IMR-90 (cell line): Measurements from ENCODE around the gene CHRNA1. TPM values are rescaled to one million over a fixed set of nuclear protein-coding genes. Genes with fewer than 3 reads are reported as not detected.

Experiments
- ATAC-seq: fragments of 200-7000 bp; cut with Tn5 transposase; 2 replicates; pipeline ENCODE4 v1.9.1; 2020; ENCODE audit warnings: low read depth, mild to moderate bottlenecking, moderate library complexity
- BruUV-seq: library from RNA; stranded (reverse); fragments of 400-500 nt; replicated peaks from 2 replicates; lab custom pipeline; 2021; lab: Mats Ljungman, UMichigan
- CTCF ChIA-PET: fragments of 300-600 bp; formaldehyde crosslinking; extraction: SDS; loops from one replicate; lab custom pipeline; 2021; ENCODE audit warnings: antibody characterized with exemption; lab: Yijun Ruan, JAX
- POLR2A ChIA-PET: fragments of 300-600 bp; sonication (Branson Sonifier 250); formaldehyde crosslinking; loops from one replicate; lab custom pipeline; 2022; ENCODE audit warnings: antibody characterized with exemption; ENCODE audit not compliant: unreplicated experiment; lab: Charles Lee
- DNase-seq: peaks from one replicate; pipeline ENCODE4 v3.0.0; 2013
- H2AFZ ChIP-seq: replicated peaks from 2 replicates; pipeline ENCODE3; 2013; ENCODE audit warnings: low read length, mild to moderate bottlenecking; ENCODE audit not compliant: poor library complexity
- H2AK5ac ChIP-seq: 2 replicates; pipeline ENCODE4 v1.6.1; 2013; ENCODE audit warnings: low read depth, low read length, inconsistent platforms
- H2AK9ac ChIP-seq: replicated peaks from 2 replicates; pipeline ENCODE3; 2013; ENCODE audit warnings: mild to moderate bottlenecking, low read depth, low read length, moderate library complexity; ENCODE audit not compliant: poor library complexity
- H2BK120ac ChIP-seq: 2 replicates; pipeline ENCODE4 v1.6.1; 2013; ENCODE audit warnings: low read depth, low read length, inconsistent platforms
- H2BK15ac ChIP-seq: 3 replicates; pipeline ENCODE4 v1.6.1; 2013; ENCODE audit warnings: low read depth, low read length, inconsistent platforms
- H2BK20ac ChIP-seq: 2 replicates; pipeline ENCODE4 v1.6.1; 2013; ENCODE audit warnings: low read depth, mild to moderate bottlenecking, inconsistent platforms, low read length, moderate library complexity
- H2BK5ac ChIP-seq: 2 replicates; pipeline ENCODE4 v1.6.1; 2013; ENCODE audit warnings: mild to moderate bottlenecking, low read depth, low read length, inconsistent platforms; ENCODE audit not compliant: poor library complexity, severe bottlenecking
- H3K14ac ChIP-seq: replicated peaks from 2 replicates; pipeline ENCODE4 v1.6.1; 2013; ENCODE audit warnings: low read depth, low read length, inconsistent platforms
- H3K18ac ChIP-seq: 2 replicates; pipeline ENCODE4 v1.6.1; 2013; ENCODE audit warnings: low read depth, low read length, control low read depth
- H3K23ac ChIP-seq: 2 replicates; pipeline ENCODE4 v1.6.1; 2013; ENCODE audit warnings: low read depth, low read length, inconsistent platforms
- H3K27ac ChIP-seq: 2 replicates; pipeline ENCODE4 v1.5.1; 2013; ENCODE audit warnings: mild to moderate bottlenecking, control low read depth, low read length; ENCODE audit not compliant: insufficient read depth
- H3K27me3 ChIP-seq: 2 replicates; pipeline ENCODE4 v1.6.1; 2013; ENCODE audit warnings: low read length; ENCODE audit not compliant: control insufficient read depth, insufficient read depth
- H3K36me3 ChIP-seq: 2 replicates; pipeline ENCODE4 v1.6.1; 2013; ENCODE audit warnings: low read length, mixed read lengths; ENCODE audit not compliant: control insufficient read depth, insufficient read depth
- H3K4ac ChIP-seq: 2 replicates; pipeline ENCODE4 v1.6.1; 2013; ENCODE audit warnings: low read depth, low read length, inconsistent platforms
- H3K4me1 ChIP-seq: 2 replicates; pipeline ENCODE4 v1.6.1; 2013; ENCODE audit warnings: low read length, mixed read lengths; ENCODE audit not compliant: control insufficient read depth, insufficient read depth
- H3K4me2 ChIP-seq: 2 replicates; pipeline ENCODE4 v1.6.1; 2013; ENCODE audit warnings: low read depth, mild to moderate bottlenecking, control low read depth, low read length, moderate library complexity
- H3K4me3 ChIP-seq: 2 replicates; pipeline ENCODE4 v1.5.1; 2013; ENCODE audit warnings: low read depth, mild to moderate bottlenecking, control low read depth, low read length, moderate library complexity; ENCODE audit not compliant: insufficient read depth
- H3K56ac ChIP-seq: 2 replicates; pipeline ENCODE4 v1.6.1; 2013; ENCODE audit warnings: low read length, inconsistent platforms; ENCODE audit not compliant: insufficient read depth; ENCODE audit errors: extremely low read depth
- H3K79me1 ChIP-seq, 2 experiments: 2 replicates each; pipeline ENCODE4 v1.6.1; 2013; ENCODE audit warnings: low read length in 2 of 2, inconsistent platforms in 1 of 2, low read depth in 1 of 2
- H3K9ac ChIP-seq: 2 replicates; pipeline ENCODE4 v1.6.1; 2013; ENCODE audit warnings: low read depth, low read length, control low read depth
- H3K9me1 ChIP-seq: 2 replicates; pipeline ENCODE4 v1.6.1; 2013; ENCODE audit warnings: low read length, inconsistent platforms; ENCODE audit not compliant: insufficient read depth
- H3K9me3 ChIP-seq: 2 replicates; pipeline ENCODE4 v1.6.1; 2013; ENCODE audit warnings: low read length; ENCODE audit not compliant: control insufficient read depth, insufficient read depth
- H4K20me1 ChIP-seq: 2 replicates; pipeline ENCODE4 v1.6.1; 2013; ENCODE audit warnings: low read length, inconsistent platforms; ENCODE audit not compliant: insufficient read depth
- H4K5ac ChIP-seq: 2 replicates; pipeline ENCODE4 v1.6.1; 2013; ENCODE audit warnings: mild to moderate bottlenecking, low read depth, low read length, control low read depth
- H4K8ac ChIP-seq, 2 experiments: 2 replicates each; pipeline ENCODE4 v1.6.1; 2013; ENCODE audit warnings: low read depth in 2 of 2, low read length in 2 of 2, control low read depth in 1 of 2, inconsistent platforms in 1 of 2
- H4K91ac ChIP-seq: 2 replicates; pipeline ENCODE4 v1.6.1; 2013; ENCODE audit warnings: low read depth, low read length, inconsistent platforms; ENCODE audit not compliant: insufficient read depth
- CHD1 ChIP-seq: IDR thresholded peaks from 2 replicates; pipeline ENCODE4 v1.6.1; 2012; ENCODE audit warnings: low read depth, low read length, improper control_type of control experiment
- FOS ChIP-seq: fragments of 150-350 bp; IDR thresholded peaks from 2 replicates; pipeline ENCODE4 v1.6.1; 2016; ENCODE audit warnings: low read depth, low read length
- MAFK ChIP-seq: IDR thresholded peaks from 2 replicates; pipeline ENCODE4 v1.6.1; 2012; ENCODE audit warnings: low read depth, low read length, improper control_type of control experiment
- MAZ ChIP-seq: IDR thresholded peaks from 2 replicates; pipeline ENCODE4 v1.6.1; 2012; ENCODE audit warnings: low read depth, mild to moderate bottlenecking, low read length, improper control_type of control experiment, moderate library complexity, borderline replicate concordance
- NFE2L2 ChIP-seq: fragments of 150-350 bp; IDR thresholded peaks from 2 replicates; pipeline ENCODE4 v1.6.1; 2016; ENCODE audit warnings: low read depth, mild to moderate bottlenecking, low read length
- POLR2A ChIP-seq: IDR thresholded peaks from 2 replicates; pipeline ENCODE4 v1.6.1; 2012; ENCODE audit warnings: mild to moderate bottlenecking, low read depth, low read length
- RAD21 ChIP-seq: IDR thresholded peaks from 2 replicates; pipeline ENCODE4 v1.6.1; 2012; ENCODE audit warnings: low read length, improper control_type of control experiment
- RFX5 ChIP-seq: IDR thresholded peaks from 2 replicates; pipeline ENCODE4 v1.8.0; 2012; ENCODE audit warnings: low read depth, mild to moderate bottlenecking, low read length, moderate library complexity
- SMC3 ChIP-seq: fragments of 150-350 bp; IDR thresholded peaks from 2 replicates; pipeline ENCODE4 v1.6.1; 2016; ENCODE audit warnings: low read depth, mild to moderate bottlenecking, antibody characterized with exemption, low read length, moderate library complexity
- USF2 ChIP-seq: fragments of 150-350 bp; IDR thresholded peaks from 2 replicates; pipeline ENCODE4 v1.6.1; 2017; ENCODE audit warnings: mild to moderate bottlenecking, antibody characterized with exemption, low read length, low read depth
- WGBS, 2 experiments: methylation state at CpG; one replicate each; pipeline versions ENCODE4 v1.1.5 to v1.1.7; 2013; ENCODE audit warnings: missing lambda C conversion rate in 2 of 2; ENCODE audit not compliant: insufficient read length in 1 of 2; ENCODE audit errors: extremely low coverage in 2 of 2; 5-methylcytosine and 5-hydroxymethylcytosine counted together
- dilution Hi-C: fragments of 300-500 bp; cut with HindIII; formaldehyde crosslinking; loops from one replicate; pipeline ENCODE4 v1.14.3; 2018; ENCODE audit warnings: low sequenced_read_pairs; ENCODE audit not compliant: unreplicated experiment
- in situ Hi-C: fragments of 300-500 bp; cut with MboI; formaldehyde crosslinking; loops from 3 replicates; pipeline ENCODE4 v1.14.3; 2019; ENCODE audit warnings: low sequenced_read_pairs, inconsistent platforms, mixed read lengths
- intact Hi-C: fragments of 100-400 bp; cut with micrococcal nuclease; formaldehyde crosslinking; loops from 2 replicates; pipeline ENCODE4 v1.10.0; 2022
- polyA plus RNA-seq, 3 experiments: library from polyadenylated mRNA; depleted of rRNA; stranded (reverse); fragments of >200 nt; gene quantifications; 2 replicates each; pipeline ENCODE4 v1.2.3, GENCODE V29; 2012; ENCODE audit warnings: low replicate concordance in 1 of 3
- total RNA-seq: library from RNA; depleted of rRNA; stranded (reverse); fragments of >200 nt; gene quantifications from 2 replicates; pipeline ENCODE4 v1.2.3, GENCODE V29; 2012
- TF ChIP-seq, protein P1 (sequence below): conservative IDR thresholded peaks from 2 replicates; pipeline ENCODE4 v1.5.1; 2012; ENCODE audit warnings: mild to moderate bottlenecking, low read depth, low read length, improper control_type of control experiment
- TF ChIP-seq, protein P2 (sequence below): fragments of 150-350 bp; IDR thresholded peaks from 2 replicates; pipeline ENCODE4 v1.6.1; 2016; ENCODE audit warnings: low read depth, mild to moderate bottlenecking, low read length, moderate library complexity, borderline replicate concordance

CHRNA1 gene
- total and polyA plus RNA-seq, 2 of the 4 experiments (the other 2 are of a cell fraction) = 0.75 to 0.90 TPM

DNA sequence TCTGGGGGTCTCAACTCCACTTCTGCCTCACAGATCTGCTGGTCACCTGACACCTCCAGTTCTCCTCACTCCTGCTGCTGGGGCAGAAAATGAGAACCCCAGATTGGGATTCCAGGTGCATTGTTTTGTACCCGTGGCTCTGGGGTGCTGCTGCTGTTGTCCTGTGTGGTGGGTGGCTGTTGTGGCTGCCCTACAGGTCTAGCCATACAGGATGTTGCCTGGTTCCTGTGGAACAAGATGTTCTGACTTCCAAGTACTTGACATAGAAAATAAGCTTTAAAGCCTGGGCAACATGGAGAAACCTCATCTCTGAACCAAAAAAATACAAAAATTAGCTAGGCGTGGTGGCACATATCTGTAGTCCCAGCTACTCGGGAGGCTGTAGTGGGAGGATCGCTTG lies 38.1 kb downstream of the CHRNA1 start:
- H4K20me1 ChIP-seq = no peaks in the 10 kb centered on the region
- peaks cover 36% of the 10 kb centered on the region for H3K27me3 ChIP-seq
- H2BK120ac ChIP-seq = no peak overlapping the region
- H3K56ac ChIP-seq = no peak overlapping the region
- H2AK9ac ChIP-seq = no peak overlapping the region
- H4K8ac ChIP-seq = no peak overlapping the region
- H3K27ac ChIP-seq = no peak overlapping the region
- ATAC-seq (no peak), DNase-seq (no peak)
- H2AK5ac ChIP-seq = no peak overlapping the region
- H2BK20ac ChIP-seq = no peak overlapping the region
- intact Hi-C loops = no loop called here
- no peak overlapping the region for H3K23ac ChIP-seq
- H3K4me2 ChIP-seq = no peak overlapping the region
- in situ Hi-C loops = loop anchor here (25.0 kb wide), 1 partner anchor 1361 kb away; the partner anchor contains the start of genes EVX2, HOXD12 and HOXD13
- TF ChIP-seq RAD21 = no peak
- TF ChIP-seq NFE2L2 = no peak
- no peak for TF ChIP-seq USF2
- TF ChIP-seq, protein P1, sequence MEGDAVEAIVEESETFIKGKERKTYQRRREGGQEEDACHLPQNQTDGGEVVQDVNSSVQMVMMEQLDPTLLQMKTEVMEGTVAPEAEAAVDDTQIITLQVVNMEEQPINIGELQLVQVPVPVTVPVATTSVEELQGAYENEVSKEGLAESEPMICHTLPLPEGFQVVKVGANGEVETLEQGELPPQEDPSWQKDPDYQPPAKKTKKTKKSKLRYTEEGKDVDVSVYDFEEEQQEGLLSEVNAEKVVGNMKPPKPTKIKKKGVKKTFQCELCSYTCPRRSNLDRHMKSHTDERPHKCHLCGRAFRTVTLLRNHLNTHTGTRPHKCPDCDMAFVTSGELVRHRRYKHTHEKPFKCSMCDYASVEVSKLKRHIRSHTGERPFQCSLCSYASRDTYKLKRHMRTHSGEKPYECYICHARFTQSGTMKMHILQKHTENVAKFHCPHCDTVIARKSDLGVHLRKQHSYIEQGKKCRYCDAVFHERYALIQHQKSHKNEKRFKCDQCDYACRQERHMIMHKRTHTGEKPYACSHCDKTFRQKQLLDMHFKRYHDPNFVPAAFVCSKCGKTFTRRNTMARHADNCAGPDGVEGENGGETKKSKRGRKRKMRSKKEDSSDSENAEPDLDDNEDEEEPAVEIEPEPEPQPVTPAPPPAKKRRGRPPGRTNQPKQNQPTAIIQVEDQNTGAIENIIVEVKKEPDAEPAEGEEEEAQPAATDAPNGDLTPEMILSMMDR = no peak
- no peak for TF ChIP-seq MAFK
- TF ChIP-seq CHD1 = no peak
- TF ChIP-seq SMC3 = no peak
- TF ChIP-seq MAZ = no peak
- TF ChIP-seq POLR2A = no peak
- no peak for TF ChIP-seq FOS
- TF ChIP-seq, protein P2, sequence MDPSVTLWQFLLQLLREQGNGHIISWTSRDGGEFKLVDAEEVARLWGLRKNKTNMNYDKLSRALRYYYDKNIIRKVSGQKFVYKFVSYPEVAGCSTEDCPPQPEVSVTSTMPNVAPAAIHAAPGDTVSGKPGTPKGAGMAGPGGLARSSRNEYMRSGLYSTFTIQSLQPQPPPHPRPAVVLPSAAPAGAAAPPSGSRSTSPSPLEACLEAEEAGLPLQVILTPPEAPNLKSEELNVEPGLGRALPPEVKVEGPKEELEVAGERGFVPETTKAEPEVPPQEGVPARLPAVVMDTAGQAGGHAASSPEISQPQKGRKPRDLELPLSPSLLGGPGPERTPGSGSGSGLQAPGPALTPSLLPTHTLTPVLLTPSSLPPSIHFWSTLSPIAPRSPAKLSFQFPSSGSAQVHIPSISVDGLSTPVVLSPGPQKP = no peak
- no peak for TF ChIP-seq RFX5
- no peak overlapping the region for H3K9ac ChIP-seq
- H3K4ac ChIP-seq = no peak overlapping the region
- H2BK15ac ChIP-seq = no peak overlapping the region
- no peak overlapping the region for H3K18ac ChIP-seq
- H4K91ac ChIP-seq = no peak overlapping the region
- H3K79me1 ChIP-seq = no peaks in the 10 kb centered on the region
- CTCF ChIA-PET = no interaction called here
- POLR2A ChIA-PET = no interaction called here
- no peaks in the 10 kb centered on the region for H3K36me3 ChIP-seq
- no peak overlapping the region for H4K5ac ChIP-seq
- BruUV-seq = no TSS peak
- no peak overlapping the region for H3K14ac ChIP-seq
- no peak overlapping the region for H3K4me3 ChIP-seq
- no peak overlapping the region for H2BK5ac ChIP-seq
- WGBS, 2 experiments = no CpG with 5 or more reads among the region's 4 CpGs
- dilution Hi-C loops = no loop called here
- H3K9me3 ChIP-seq = no peaks in the 10 kb centered on the region
- H3K9me1 ChIP-seq = no peaks in the 10 kb centered on the region
- H3K4me1 ChIP-seq = no peaks in the 10 kb centered on the region
- no peak overlapping the region for H2AFZ ChIP-seq
